Astrocyte of the spinal cord (primary cell): ENCODE data around the gene TMEM167B.

Experiments
- DNase-seq: peaks from one replicate; pipeline ENCODE4 v3.0.0; 2011; ENCODE audit warnings: low read depth, low spot score
- H3K4me3 ChIP-seq: 2 replicates; pipeline ENCODE4 v1.5.1; 2011; ENCODE audit warnings: low read depth, mild to moderate bottlenecking, low read length, moderate library complexity
- CTCF ChIP-seq: IDR thresholded peaks from 2 replicates; pipeline ENCODE4 v1.5.1; 2012; ENCODE audit warnings: low read depth, mild to moderate bottlenecking, low read length, inconsistent platforms
- in situ Hi-C: cut with HindIII; loops from 2 replicates; pipeline ENCODE4 v1.10.0; 2017; ENCODE audit warnings: low sequenced_read_pairs

The TMEM167B gene

GRCh38 chr1:109090196-109091077, at the start of gene TMEM167B:
TSS of gene TMEM167B (plus strand) at chr1:109090764. CDS start at chr1:109090873, 109 bp downstream.
- peak; percentile 97 for DNase-seq
- TF ChIP-seq CTCF: no peak
- in situ Hi-C loops: no loop called here
- H3K4me3 ChIP-seq: peak within 1 kb of the TSS; percentile 89

- H3K4me3 ChIP-seq: peak overlapping the region; percentile 98
- in situ Hi-C loops: no loop called here
- no peak for TF ChIP-seq CTCF
- DNase-seq: peak; percentile 34
Observed at GRCh38 chr1:109040989-109041620, 49.5 kb upstream of the TMEM167B start.

- in situ Hi-C loops: no loop called here
- TF ChIP-seq CTCF: no peak
- DNase-seq: peak; percentile 96
- peak within 1 kb of the TSS; percentile 98 for H3K4me3 ChIP-seq
Observed at GRCh38 chr1:109041621-109042468, 48.7 kb upstream of the TMEM167B start, which contains the start of gene WDR47. TSS of gene WDR47 (minus strand) at chr1:109042102. CDS start at chr1:109023512, 18,590 bp downstream.

- in situ Hi-C loops: no loop called here
- TF ChIP-seq CTCF: no peak
- H3K4me3 ChIP-seq: no peak overlapping the region
- no peak for DNase-seq
Observed at GRCh38 chr1:109045595-109045994, 45.0 kb upstream of the TMEM167B start.

- in situ Hi-C loops: no loop called here
- DNase-seq: no peak
- TF ChIP-seq CTCF: no peak
- no peak overlapping the region for H3K4me3 ChIP-seq
Observed at GRCh38 chr1:109046671-109047070, 43.9 kb upstream of the TMEM167B start.

DNA sequence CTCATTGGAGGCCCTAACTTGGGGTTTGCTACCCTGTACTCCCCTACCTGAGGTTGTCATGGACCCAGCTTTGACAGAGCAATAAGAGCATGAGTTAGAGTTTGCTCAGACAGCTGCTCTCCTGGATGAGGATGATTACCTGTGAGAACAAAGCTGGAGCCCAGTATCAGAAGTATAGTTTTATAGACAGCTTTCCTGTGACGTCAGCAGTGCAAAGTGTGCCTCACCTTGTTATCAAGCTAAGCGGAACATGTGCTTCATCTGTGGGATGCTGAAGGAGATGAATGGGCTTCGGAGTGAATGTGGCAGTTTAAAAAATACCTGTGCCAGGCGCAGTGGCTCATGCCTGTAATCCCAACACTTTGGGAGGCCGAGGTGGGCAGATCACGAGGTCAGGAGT, 43.2 kb upstream of the TMEM167B start:
- no peak overlapping the region for H3K4me3 ChIP-seq
- no peak for DNase-seq
- in situ Hi-C loops: no loop called here
- no peak for TF ChIP-seq CTCF
